CD4-positive, alpha-beta T cell (primary cell): Measurements from ENCODE around the gene TEDC2. TPM values are rescaled to one million over a fixed set of nuclear protein-coding genes. Genes with fewer than 3 reads are reported as not detected.
A peak's percentile ranks its signal among the peaks of the same experiment; 100 is the strongest.

Experiments used
- ATAC-seq: fragments of 200-7000 bp; cut with Tn5 transposase; one replicate; pipeline ENCODE4 v1.10.0; 2022; ENCODE audit warnings: mild to moderate bottlenecking; ENCODE audit not compliant: poor library complexity
- CTCF ChIA-PET: fragments of 350-600 bp; sonication (Branson Sonifier 250); formaldehyde crosslinking; loops from one replicate; lab custom pipeline; 2021; ENCODE audit warnings: antibody characterized with exemption, inconsistent platforms; lab: Charles Lee
- POLR2A ChIA-PET: fragments of 350-600 bp; sonication (Branson Sonifier 250); formaldehyde crosslinking; loops from one replicate; lab custom pipeline; 2021; ENCODE audit warnings: antibody characterized with exemption, inconsistent platforms; lab: Charles Lee
- DNase-seq, 14 experiments: peaks; one replicate each; pipeline ENCODE4 v3.0.0-alpha.2; 2013 to 2020; ENCODE audit warnings: mixed read lengths in 2 of 14
- H3K27ac ChIP-seq, 2 donors: one replicate each; pipeline versions ENCODE4 v1.5.1 to v1.7.0; 2013; ENCODE audit warnings: low read length in 2 of 2, low read depth in 1 of 2, mild to moderate bottlenecking in 1 of 2
- H3K27me3 ChIP-seq, 2 experiments: 1 replicate in 1 of 2; 2 replicates in 1 of 2; pipeline versions ENCODE4 v1.6.1 to v1.7.0; 2013; ENCODE audit warnings: low read length in 2 of 2, control low read depth in 1 of 2, mild to moderate bottlenecking in 1 of 2, moderate library complexity in 1 of 2; ENCODE audit not compliant: insufficient read depth in 2 of 2, control insufficient read depth in 1 of 2
- H3K36me3 ChIP-seq: one replicate; pipeline ENCODE4 v1.6.1; 2013; ENCODE audit warnings: low read length, control low read depth; ENCODE audit not compliant: insufficient read depth
- H3K4me1 ChIP-seq: one replicate; pipeline ENCODE4 v1.6.1; 2013; ENCODE audit warnings: low read length, control low read depth; ENCODE audit not compliant: insufficient read depth
- H3K4me3 ChIP-seq: one replicate; pipeline ENCODE4 v1.5.1; 2013; ENCODE audit warnings: mild to moderate bottlenecking, low read length, moderate library complexity
- H3K9me3 ChIP-seq, 2 experiments: 1 replicate in 1 of 2; 2 replicates in 1 of 2; pipeline versions ENCODE4 v1.6.1 to v1.7.0; 2013; ENCODE audit warnings: low read length in 2 of 2, mild to moderate bottlenecking in 2 of 2, control low read depth in 1 of 2, moderate library complexity in 1 of 2; ENCODE audit not compliant: control insufficient read depth in 1 of 2, insufficient read depth in 1 of 2
- H3K27ac Mint-ChIP-seq: one replicate; pipeline ENCODE4 v1.8.0; 2020; ENCODE audit warnings: mixed read lengths
- H3K27me3 Mint-ChIP-seq: one replicate; pipeline ENCODE4 v1.8.0; 2021; ENCODE audit warnings: mixed read lengths
- H3K36me3 Mint-ChIP-seq: one replicate; pipeline ENCODE4 v1.8.0; 2021; ENCODE audit warnings: low read depth, mixed read lengths
- H3K4me1 Mint-ChIP-seq: one replicate; pipeline ENCODE4 v1.8.0; 2021; ENCODE audit warnings: low read depth, mixed read lengths
- H3K4me3 Mint-ChIP-seq: one replicate; pipeline ENCODE4 v1.8.0; 2020; ENCODE audit warnings: mild to moderate bottlenecking, mixed read lengths
- H3K9me3 Mint-ChIP-seq: one replicate; pipeline ENCODE4 v1.8.0; 2020; ENCODE audit warnings: mixed read lengths
- intact Hi-C, 2 experiments: fragments of 100-400 bp; cut with DNase I in 1 of 2; cut with micrococcal nuclease in 1 of 2; formaldehyde crosslinking; loops; one replicate each; pipeline versions ENCODE4 v1.15.1 to v1.9.0; 2023 to 2025; cut with DNase I, micrococcal nuclease
- total RNA-seq, 174 experiments: library from RNA in 2 of 174; stranded (reverse) in 2 of 174; gene quantifications; one replicate each; pipeline ENCODE4 v1.2.3 and lab custom pipeline; 2021 to 2026
- TF ChIP-seq, protein P1 (sequence below): fragments of 200-600 bp; IDR thresholded peaks from one replicate; pipeline ENCODE4 v1.8.0; 2022; ENCODE audit warnings: antibody characterized with exemption, mild to moderate bottlenecking

The TEDC2 gene
- total RNA-seq, 2 experiments from 2014 or later = 0.17 to 0.27 TPM

DNA sequence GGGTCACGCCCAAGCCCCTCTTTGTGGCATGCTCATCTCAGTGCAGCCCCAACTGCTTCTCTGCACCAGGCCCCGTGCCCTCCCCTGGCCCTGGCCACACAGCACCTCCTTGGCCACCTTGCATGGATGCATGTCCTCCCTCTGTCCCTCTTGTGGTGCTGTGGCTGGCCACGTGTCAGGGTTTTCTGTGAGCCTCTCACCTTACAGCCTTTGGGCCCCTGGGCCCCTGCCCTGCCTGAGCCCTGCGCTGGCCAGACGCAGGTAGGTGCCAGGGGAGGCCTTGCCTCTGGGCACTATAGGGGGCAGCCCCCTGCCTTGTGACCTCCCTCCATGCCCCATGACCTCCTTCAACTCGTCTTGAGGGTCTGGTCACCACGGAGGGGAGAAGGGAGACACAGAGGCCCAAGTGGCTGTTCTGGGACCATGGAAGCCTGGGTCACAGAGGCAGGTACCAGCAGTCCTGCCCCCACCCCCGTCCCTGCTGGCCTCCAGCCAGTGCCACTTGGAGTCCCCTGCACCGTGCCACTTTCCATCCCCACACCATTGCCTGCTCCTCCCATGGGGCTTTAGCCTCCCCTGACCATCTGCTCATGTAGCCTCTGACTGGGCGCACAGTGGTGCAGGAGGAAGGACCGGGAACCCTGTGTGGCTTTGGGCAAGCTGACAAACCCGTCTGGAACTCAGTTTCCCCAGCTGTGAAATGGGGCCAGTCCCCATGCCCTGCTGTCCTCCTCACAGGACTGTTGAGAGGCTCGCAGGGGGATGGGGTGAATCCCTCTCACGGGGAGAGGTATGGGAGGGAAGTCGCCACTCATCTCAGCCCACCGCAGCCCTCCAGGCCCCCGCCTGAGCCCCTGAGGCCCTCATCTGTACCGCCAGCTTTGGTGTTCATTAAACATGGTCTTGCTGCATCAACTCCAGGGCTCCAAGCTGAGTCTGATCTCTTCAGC lies 42.3 kb downstream of the TEDC2 start:
- no peaks in the 10 kb centered on the region for H3K9me3 Mint-ChIP-seq
- POLR2A ChIA-PET = interaction anchor here (0.8 to 1.3 kb wide), 2 partner anchors 11 to 73 kb away, joined by 3 to 4 read pairs; partner anchors contain the start of gene CCNF
- DNase-seq = no peak
- no peak for ATAC-seq
- no peak overlapping the region for H3K27ac ChIP-seq
- H3K4me1 Mint-ChIP-seq = peaks cover 4% of the 10 kb centered on the region
- intact Hi-C loops = loop anchor here (1.0 to 2.0 kb wide), 4 partner anchors 21 to 307 kb away; partner anchors contain the start of gene ABCA3 (in 2 of the 2)
- H3K4me3 Mint-ChIP-seq = no peak overlapping the region
- no peak overlapping the region for H3K4me3 ChIP-seq
- TF ChIP-seq, protein P1, sequence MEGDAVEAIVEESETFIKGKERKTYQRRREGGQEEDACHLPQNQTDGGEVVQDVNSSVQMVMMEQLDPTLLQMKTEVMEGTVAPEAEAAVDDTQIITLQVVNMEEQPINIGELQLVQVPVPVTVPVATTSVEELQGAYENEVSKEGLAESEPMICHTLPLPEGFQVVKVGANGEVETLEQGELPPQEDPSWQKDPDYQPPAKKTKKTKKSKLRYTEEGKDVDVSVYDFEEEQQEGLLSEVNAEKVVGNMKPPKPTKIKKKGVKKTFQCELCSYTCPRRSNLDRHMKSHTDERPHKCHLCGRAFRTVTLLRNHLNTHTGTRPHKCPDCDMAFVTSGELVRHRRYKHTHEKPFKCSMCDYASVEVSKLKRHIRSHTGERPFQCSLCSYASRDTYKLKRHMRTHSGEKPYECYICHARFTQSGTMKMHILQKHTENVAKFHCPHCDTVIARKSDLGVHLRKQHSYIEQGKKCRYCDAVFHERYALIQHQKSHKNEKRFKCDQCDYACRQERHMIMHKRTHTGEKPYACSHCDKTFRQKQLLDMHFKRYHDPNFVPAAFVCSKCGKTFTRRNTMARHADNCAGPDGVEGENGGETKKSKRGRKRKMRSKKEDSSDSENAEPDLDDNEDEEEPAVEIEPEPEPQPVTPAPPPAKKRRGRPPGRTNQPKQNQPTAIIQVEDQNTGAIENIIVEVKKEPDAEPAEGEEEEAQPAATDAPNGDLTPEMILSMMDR = no peak
- H3K36me3 Mint-ChIP-seq = peaks cover 4% of the 10 kb centered on the region
- H3K27me3 Mint-ChIP-seq = no peaks in the 10 kb centered on the region
- H3K36me3 ChIP-seq = peaks cover 2% of the 10 kb centered on the region
- CTCF ChIA-PET = interaction anchor here (0.8 to 2.5 kb wide), 6 partner anchors 9 to 308 kb away, joined by 3 to 17 read pairs (median 4); partner anchors contain the start of gene ABCA3
- H3K9me3 ChIP-seq = no peaks in the 10 kb centered on the region
- H3K27me3 ChIP-seq = no peaks in the 10 kb centered on the region
- no peak overlapping the region for H3K27ac Mint-ChIP-seq
- peaks cover 7% of the 10 kb centered on the region for H3K4me1 ChIP-seq

DNA sequence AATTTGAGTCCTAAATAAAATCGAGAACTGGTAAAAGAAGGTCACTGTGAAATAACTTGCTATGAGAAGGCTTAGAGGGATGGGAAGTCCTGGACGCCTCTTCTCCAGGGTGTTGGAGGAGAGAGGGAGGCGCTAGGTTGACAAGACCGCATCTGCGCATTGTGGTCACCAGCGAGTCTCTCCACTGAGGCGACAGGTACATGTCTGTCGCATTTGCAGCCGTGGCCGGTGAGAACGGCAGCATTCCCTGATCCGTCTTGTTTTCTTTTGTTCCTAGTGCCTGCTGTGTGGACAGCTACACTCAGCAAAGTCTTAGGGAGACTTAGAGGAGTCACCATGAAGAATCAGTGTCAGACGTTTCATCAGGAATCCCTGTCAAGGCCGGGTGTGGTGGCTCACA lies 45.8 kb downstream of the TEDC2 start:
- H3K27ac ChIP-seq = no peak overlapping the region
- Mint-ChIP-seq H3K4me1 (peaks cover 4% of the 10 kb centered on the region), H3K36me3 (no peaks in the 10 kb centered on the region), H3K27me3 (no peaks in the 10 kb centered on the region), H3K4me3 (no peak overlapping the region), H3K9me3 (no peaks in the 10 kb centered on the region), H3K27ac (no peak overlapping the region)
- no peaks in the 10 kb centered on the region for H3K36me3 ChIP-seq
- TF ChIP-seq, protein P1 = no peak
- H3K4me1 ChIP-seq = peaks cover 11% of the 10 kb centered on the region
- H3K9me3 ChIP-seq = no peaks in the 10 kb centered on the region
- H3K27me3 ChIP-seq = no peaks in the 10 kb centered on the region
- no peak overlapping the region for H3K4me3 ChIP-seq
- DNase-seq = peak in 1 of 14 experiments; percentile 12
- intact Hi-C loops = no loop called here
- POLR2A ChIA-PET = no interaction called here
- no peak for ATAC-seq
- CTCF ChIA-PET = no interaction called here

DNA sequence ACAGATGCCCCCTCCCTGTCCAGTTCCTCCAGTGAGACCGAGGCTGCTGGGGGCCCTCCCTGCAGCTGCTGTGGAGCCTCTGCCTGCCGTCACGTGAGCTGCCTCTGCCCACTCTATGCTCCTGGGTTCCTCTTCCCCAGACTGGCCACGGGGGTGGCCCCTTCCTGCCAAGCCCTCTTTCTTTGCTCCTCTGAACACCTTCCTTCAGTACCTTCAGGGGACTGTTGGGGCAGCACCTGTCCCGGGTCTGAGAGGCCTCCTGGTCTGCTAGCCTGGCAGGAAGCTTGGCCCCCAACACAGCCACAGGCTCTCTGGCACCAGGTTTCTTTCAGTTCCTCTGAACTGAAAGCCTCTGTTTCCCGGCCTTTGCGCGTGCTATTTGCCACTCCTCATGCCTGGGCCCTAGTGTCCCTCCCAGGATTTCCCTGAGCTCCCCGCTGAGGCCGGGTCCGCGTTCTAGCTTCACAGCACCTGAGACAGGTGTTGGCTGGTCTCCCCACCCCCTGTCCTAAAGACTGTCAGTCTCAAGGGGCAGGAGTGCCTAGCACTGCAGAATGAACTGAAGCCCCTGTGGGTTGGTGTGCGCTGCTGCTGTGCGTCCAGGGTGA lies 47.2 kb downstream of the TEDC2 start:
- Histone ChIP-seq H3K27ac (no peak overlapping the region), H3K9me3 (no peaks in the 10 kb centered on the region), H3K27me3 (no peaks in the 10 kb centered on the region), H3K4me3 (no peak overlapping the region), H3K4me1 (peaks cover 4% of the 10 kb centered on the region), H3K36me3 (no peaks in the 10 kb centered on the region)
- H3K4me1 Mint-ChIP-seq = peaks cover 2% of the 10 kb centered on the region
- peak; percentile 34 for ATAC-seq
- intact Hi-C loops = no loop called here
- POLR2A ChIA-PET = no interaction called here
- no peak overlapping the region for H3K4me3 Mint-ChIP-seq
- no peaks in the 10 kb centered on the region for H3K27me3 Mint-ChIP-seq
- H3K27ac Mint-ChIP-seq = no peak overlapping the region
- CTCF ChIA-PET = no interaction called here
- H3K36me3 Mint-ChIP-seq = no peaks in the 10 kb centered on the region
- no peak for DNase-seq
- H3K9me3 Mint-ChIP-seq = no peaks in the 10 kb centered on the region
- TF ChIP-seq, protein P1 = no peak
